Stimulated activated naive CD8-positive, alpha-beta T cell treated with anti-CD3 and anti-CD28 coated beads, Interleukin-15, Interleukin-2, amounts not matched to agents 100 ng/mL and 50 ng/mL, for 24 hours (primary cell): Measurements from ENCODE around the gene NPHP4.
A peak's percentile ranks its signal among the peaks of the same experiment; 100 is the strongest.

ENCODE experiments used
- H3K27ac Mint-ChIP-seq: one replicate; pipeline ENCODE4 v1.8.0; 2021; ENCODE audit warnings: mild to moderate bottlenecking, mixed read lengths
- H3K27me3 Mint-ChIP-seq: one replicate; pipeline ENCODE4 v1.8.0; 2021; ENCODE audit warnings: mixed read lengths
- H3K36me3 Mint-ChIP-seq: one replicate; pipeline ENCODE4 v1.8.0; 2021; ENCODE audit warnings: low read depth, mixed read lengths
- H3K4me1 Mint-ChIP-seq: one replicate; pipeline ENCODE4 v1.8.0; 2021; ENCODE audit warnings: low read depth, mixed read lengths
- H3K4me3 Mint-ChIP-seq: one replicate; pipeline ENCODE4 v1.8.0; 2021; ENCODE audit warnings: mild to moderate bottlenecking, mixed read lengths
- H3K9me3 Mint-ChIP-seq: one replicate; pipeline ENCODE4 v1.8.0; 2021; ENCODE audit warnings: mixed read lengths

The NPHP4 gene

DNA sequence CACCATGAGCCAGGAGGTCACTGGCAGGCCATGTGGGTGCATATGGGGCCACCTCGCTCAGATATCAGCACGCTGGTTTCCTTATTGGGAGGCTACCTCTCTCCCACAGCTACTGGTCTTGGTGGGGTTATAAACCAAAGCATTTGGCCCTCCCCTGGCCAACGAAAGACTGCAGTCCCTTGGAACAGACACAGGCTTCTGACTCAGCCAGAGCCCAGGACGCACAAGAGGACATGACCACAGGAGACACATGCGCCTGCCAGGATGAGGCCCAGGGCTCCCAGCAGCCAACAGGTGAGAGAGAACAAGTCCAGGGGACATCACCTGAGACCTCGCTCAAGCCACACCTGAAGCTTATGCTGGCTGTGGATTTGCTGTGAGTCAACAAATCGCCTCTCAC lies 13.8 kb downstream of the NPHP4 start:
- H3K9me3 Mint-ChIP-seq: no peaks in the 10 kb centered on the region
- no peak overlapping the region for H3K27ac Mint-ChIP-seq
- peaks cover 4% of the 10 kb centered on the region for H3K4me1 Mint-ChIP-seq
- no peaks in the 10 kb centered on the region for H3K27me3 Mint-ChIP-seq
- H3K36me3 Mint-ChIP-seq: peaks cover 13% of the 10 kb centered on the region
- H3K4me3 Mint-ChIP-seq: no peak overlapping the region

DNA sequence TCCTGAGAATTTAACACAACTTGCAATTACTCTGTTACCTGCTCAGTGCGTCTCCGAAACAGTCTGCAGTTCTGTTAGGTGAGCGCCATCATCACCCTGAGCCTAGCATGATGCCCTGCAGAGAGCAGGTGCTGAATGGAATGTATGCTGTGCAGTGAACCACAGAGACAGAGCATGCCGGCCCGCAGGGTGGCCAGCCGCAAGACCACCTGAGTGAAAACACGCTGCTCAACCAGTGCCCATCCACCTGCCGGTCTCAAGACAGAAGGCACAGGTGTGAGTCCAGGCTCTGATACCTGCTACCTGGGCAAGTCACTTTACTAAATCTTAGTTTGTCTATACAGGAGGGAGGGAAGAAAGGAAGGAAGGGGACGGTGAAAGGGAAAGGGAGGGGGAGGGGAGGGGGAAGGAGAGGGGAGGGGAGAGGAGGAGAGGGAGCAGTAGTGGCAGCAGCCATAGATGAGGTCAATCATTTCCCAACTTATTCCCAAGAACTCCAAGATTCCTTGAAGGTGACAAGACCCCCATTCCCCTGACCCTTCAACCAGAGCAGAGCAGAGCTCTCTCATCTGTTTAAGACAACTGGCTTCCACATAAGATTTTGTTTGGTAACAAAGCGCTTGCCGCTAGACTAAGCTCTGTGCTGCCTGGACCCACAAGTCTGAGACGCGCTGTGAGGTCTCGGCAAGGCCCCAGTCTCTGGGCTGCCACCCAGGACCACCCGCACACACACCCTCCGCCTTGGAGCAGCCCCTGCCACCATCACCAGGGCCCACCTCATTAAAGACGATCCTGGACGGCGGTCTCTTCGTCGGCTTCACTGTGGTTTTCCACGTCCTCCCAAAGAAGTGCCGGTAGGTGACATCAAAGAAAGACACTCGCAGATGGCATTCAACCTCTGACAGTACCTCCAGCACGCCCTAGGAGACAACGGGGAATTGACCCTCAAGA lies 14.5 kb downstream of the NPHP4 start:
- H3K4me3 Mint-ChIP-seq: no peak overlapping the region
- peak overlapping the region; percentile 4 for H3K27ac Mint-ChIP-seq
- H3K4me1 Mint-ChIP-seq: peaks cover 4% of the 10 kb centered on the region
- H3K36me3 Mint-ChIP-seq: peaks cover 13% of the 10 kb centered on the region
- no peaks in the 10 kb centered on the region for H3K9me3 Mint-ChIP-seq
- H3K27me3 Mint-ChIP-seq: no peaks in the 10 kb centered on the region

DNA sequence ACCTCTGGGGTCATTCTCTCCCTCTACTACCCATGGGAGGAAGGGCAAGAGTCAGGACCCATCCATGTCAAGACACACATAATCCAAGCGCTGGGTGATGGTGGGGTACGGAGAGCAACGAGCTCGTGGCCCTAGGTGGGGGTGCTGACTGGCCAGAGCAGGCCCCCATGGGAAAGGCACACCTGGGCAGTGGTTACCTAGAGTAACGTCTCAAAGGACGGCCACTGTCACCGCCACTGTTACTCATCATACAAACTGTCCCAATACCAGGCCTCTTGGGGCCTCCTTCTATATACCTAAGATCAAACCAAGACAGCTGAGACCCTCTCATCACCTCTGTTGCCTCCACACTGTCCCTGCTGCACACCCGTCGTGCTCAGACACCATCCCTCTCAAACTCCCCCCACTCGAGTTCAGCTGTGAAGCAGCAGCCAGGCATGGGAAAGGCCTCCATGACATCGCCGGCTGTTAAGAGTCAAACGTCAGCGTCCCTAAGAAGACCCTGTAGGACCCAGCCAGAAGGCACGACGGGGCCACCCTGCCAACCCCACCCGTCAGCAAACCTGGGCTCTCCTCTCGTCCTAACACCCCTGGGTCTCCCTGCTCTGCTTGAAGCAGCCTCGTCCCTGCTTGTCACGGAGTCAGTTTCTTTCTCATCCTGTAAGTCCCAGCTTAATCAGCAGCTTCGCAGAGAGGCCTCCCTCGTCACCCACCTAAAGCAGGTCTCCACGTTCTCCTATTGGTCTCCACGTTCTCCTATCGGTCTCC lies 15.3 kb downstream of the NPHP4 start:
- H3K9me3 Mint-ChIP-seq: no peaks in the 10 kb centered on the region
- no peaks in the 10 kb centered on the region for H3K27me3 Mint-ChIP-seq
- peaks cover 4% of the 10 kb centered on the region for H3K4me1 Mint-ChIP-seq
- peaks cover 13% of the 10 kb centered on the region for H3K36me3 Mint-ChIP-seq
- peak overlapping the region; percentile 4 for H3K27ac Mint-ChIP-seq
- H3K4me3 Mint-ChIP-seq: no peak overlapping the region

DNA sequence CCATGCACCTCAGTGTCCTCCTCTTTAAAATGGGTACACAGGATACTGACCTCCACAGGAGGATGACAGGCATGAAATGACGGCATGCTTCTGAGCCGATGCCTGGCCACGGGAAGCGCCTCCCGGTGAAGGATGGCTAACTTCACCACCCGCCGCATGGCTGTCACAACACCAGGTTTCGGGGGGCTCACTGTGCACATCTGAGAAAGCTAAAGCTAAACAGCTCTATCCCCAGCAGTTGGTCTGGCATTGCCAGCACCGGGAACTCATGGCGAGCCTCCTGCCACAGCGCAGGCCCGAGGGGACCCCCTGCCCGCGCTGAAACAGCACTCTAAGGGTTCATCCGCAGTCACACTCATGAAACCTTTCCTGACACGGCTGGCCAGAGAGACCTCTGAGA lies 16.0 kb downstream of the NPHP4 start:
- H3K27ac Mint-ChIP-seq: no peak overlapping the region
- peaks cover 4% of the 10 kb centered on the region for H3K4me1 Mint-ChIP-seq
- H3K27me3 Mint-ChIP-seq: no peaks in the 10 kb centered on the region
- H3K4me3 Mint-ChIP-seq: no peak overlapping the region
- peaks cover 13% of the 10 kb centered on the region for H3K36me3 Mint-ChIP-seq
- H3K9me3 Mint-ChIP-seq: no peaks in the 10 kb centered on the region

- Mint-ChIP-seq H3K36me3 (peaks cover 13% of the 10 kb centered on the region), H3K4me1 (peaks cover 4% of the 10 kb centered on the region), H3K4me3 (no peak overlapping the region), H3K9me3 (no peaks in the 10 kb centered on the region), H3K27me3 (no peaks in the 10 kb centered on the region), H3K27ac (no peak overlapping the region)
Measured at GRCh38 chr1:5975133-5975880, 16.9 kb downstream of the NPHP4 start.

DNA sequence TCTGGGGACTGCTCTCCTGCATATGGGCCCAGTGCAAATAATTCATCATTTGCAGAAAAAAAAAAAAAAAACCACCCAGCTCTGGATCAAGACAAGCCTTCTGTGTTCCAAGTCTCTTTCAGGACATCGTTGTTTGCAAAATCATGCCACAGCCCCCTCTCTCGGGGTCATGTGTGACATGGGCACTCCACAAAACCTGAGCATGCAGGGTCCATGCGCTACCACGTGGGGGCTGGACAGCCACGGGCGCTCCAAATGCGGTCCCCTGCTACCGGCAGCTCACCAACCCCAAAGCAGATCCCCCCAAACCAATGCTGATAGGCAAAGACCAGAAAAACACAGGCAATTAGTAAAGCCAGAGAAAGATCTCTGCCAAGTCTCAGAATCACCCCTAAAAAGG lies 17.6 kb downstream of the NPHP4 start:
- Mint-ChIP-seq H3K27ac (no peak overlapping the region), H3K27me3 (no peaks in the 10 kb centered on the region), H3K9me3 (no peaks in the 10 kb centered on the region), H3K4me3 (no peak overlapping the region), H3K36me3 (peaks cover 13% of the 10 kb centered on the region), H3K4me1 (peaks cover 4% of the 10 kb centered on the region)

- peaks cover 13% of the 10 kb centered on the region for H3K36me3 Mint-ChIP-seq
- no peak overlapping the region for H3K27ac Mint-ChIP-seq
- H3K27me3 Mint-ChIP-seq: no peaks in the 10 kb centered on the region
- H3K9me3 Mint-ChIP-seq: no peaks in the 10 kb centered on the region
- peaks cover 4% of the 10 kb centered on the region for H3K4me1 Mint-ChIP-seq
- H3K4me3 Mint-ChIP-seq: no peak overlapping the region
Measured at GRCh38 chr1:5973771-5974170, 18.5 kb downstream of the NPHP4 start.

- Mint-ChIP-seq H3K9me3 (no peaks in the 10 kb centered on the region), H3K27ac (no peak overlapping the region), H3K27me3 (no peaks in the 10 kb centered on the region), H3K4me3 (no peak overlapping the region), H3K4me1 (peaks cover 4% of the 10 kb centered on the region), H3K36me3 (peaks cover 9% of the 10 kb centered on the region)
Measured at GRCh38 chr1:5972198-5972520, 20.1 kb downstream of the NPHP4 start.

DNA sequence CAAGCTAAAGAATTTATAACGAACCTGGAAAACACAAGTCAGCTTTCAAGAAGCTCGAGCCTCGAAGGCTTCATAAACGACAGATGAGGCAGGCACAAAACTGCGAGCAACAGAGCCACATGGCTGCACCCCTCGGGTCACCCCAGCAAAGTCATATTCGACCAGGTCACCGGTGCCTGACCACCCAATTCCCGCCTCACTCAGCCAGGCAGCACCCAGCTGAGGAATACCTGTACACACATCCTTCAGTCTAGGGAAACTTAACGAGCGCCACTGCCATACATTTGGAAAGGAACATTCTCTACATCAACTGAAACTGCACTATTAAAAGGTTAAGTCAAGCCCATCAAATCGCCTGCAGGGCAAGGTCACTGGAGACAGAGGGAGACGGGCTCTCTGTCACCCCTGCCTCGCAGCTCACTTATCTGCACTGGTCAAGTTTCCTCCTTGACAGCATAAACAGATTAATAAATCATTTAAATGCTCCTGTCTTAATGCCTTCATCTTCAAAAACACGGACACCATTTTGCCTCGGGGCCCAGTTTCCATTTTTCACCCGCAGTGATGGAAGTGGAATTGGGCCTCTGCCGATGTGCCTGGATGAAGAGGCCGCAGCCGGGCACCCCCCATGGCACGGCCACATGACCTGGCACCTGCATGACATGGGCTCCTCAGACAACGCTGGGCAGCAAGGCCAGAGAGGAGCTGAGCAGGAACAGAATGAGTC lies 20.6 kb downstream of the NPHP4 start:
- Mint-ChIP-seq H3K27me3 (no peaks in the 10 kb centered on the region), H3K9me3 (no peaks in the 10 kb centered on the region), H3K4me3 (no peak overlapping the region), H3K27ac (no peak overlapping the region), H3K4me1 (peaks cover 4% of the 10 kb centered on the region), H3K36me3 (peaks cover 4% of the 10 kb centered on the region)

GRCh38 chr1:5970610-5971273 lies 21.5 kb downstream of the NPHP4 start:
- no peaks in the 10 kb centered on the region for H3K9me3 Mint-ChIP-seq
- H3K4me1 Mint-ChIP-seq: peaks cover 4% of the 10 kb centered on the region
- H3K4me3 Mint-ChIP-seq: no peak overlapping the region
- H3K27ac Mint-ChIP-seq: no peak overlapping the region
- no peaks in the 10 kb centered on the region for H3K27me3 Mint-ChIP-seq
- peaks cover 4% of the 10 kb centered on the region for H3K36me3 Mint-ChIP-seq

- Mint-ChIP-seq H3K4me1 (no peaks in the 10 kb centered on the region), H3K36me3 (no peaks in the 10 kb centered on the region), H3K27ac (no peak overlapping the region), H3K9me3 (no peaks in the 10 kb centered on the region), H3K27me3 (no peaks in the 10 kb centered on the region), H3K4me3 (no peak overlapping the region)
Measured at GRCh38 chr1:5969168-5969567, 23.1 kb downstream of the NPHP4 start.

DNA sequence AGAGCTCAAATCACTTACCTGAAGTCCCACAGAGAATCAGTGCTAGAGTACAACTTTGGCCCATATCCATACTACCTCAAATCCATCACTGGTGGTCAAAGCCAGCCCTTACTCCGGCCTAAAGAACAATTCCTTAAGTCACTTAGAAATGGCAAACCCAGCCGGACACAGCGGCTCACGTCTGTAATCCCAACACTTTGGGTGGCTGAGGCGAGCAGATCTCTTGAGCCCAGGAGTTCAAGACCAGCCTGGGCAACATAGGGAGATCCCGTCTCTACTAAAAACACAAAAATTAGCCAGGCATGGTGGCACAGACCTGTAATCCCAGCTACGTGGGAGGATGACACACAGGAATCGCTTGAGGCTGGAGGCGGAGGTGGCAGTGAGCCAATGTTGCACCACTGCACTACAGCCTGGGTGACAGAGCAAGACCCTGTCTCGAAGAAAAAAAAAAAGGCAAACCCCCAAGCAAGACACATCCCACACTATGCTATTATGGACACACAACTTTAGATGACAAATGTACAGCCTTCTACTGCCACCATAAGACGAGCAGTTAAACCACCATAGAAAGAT lies 24.0 kb downstream of the NPHP4 start:
- H3K36me3 Mint-ChIP-seq: no peaks in the 10 kb centered on the region
- H3K27ac Mint-ChIP-seq: no peak overlapping the region
- H3K27me3 Mint-ChIP-seq: no peaks in the 10 kb centered on the region
- no peak overlapping the region for H3K4me3 Mint-ChIP-seq
- no peaks in the 10 kb centered on the region for H3K4me1 Mint-ChIP-seq
- H3K9me3 Mint-ChIP-seq: no peaks in the 10 kb centered on the region

- Mint-ChIP-seq H3K9me3 (no peaks in the 10 kb centered on the region), H3K4me1 (no peaks in the 10 kb centered on the region), H3K4me3 (no peak overlapping the region), H3K27me3 (no peaks in the 10 kb centered on the region), H3K27ac (no peak overlapping the region), H3K36me3 (no peaks in the 10 kb centered on the region)
Measured at GRCh38 chr1:5967351-5968160, 24.7 kb downstream of the NPHP4 start.
